Keratinocyte (primary cell): ENCODE data around the gene PGAM2. TPM values are rescaled to one million over a fixed set of nuclear protein-coding genes. Genes with fewer than 3 reads are reported as not detected.

Experiments
- DNase-seq: peaks from one replicate; pipeline ENCODE4 v3.0.0-alpha.2; 2011; ENCODE audit warnings: low read depth, missing footprints, low spot score
- FAIRE-seq: peaks from 2 replicates; lab custom pipeline; 2011; peaks lifted over from hg19 to GRCh38; lab: Jason Lieb, UNC
- H2AFZ ChIP-seq: 2 replicates; pipeline ENCODE4 v1.6.0; 2012; ENCODE audit warnings: low read length, control low read depth, inconsistent platforms; ENCODE audit not compliant: control insufficient read depth
- H3K27ac ChIP-seq: 2 replicates; pipeline ENCODE4 v1.5.1; 2011; ENCODE audit warnings: low read length; ENCODE audit not compliant: control insufficient read depth, insufficient read depth
- H3K27me3 ChIP-seq: 3 replicates; pipeline ENCODE4 v1.6.0; 2011; ENCODE audit warnings: low read length; ENCODE audit not compliant: control insufficient read depth, insufficient read depth; ENCODE audit errors: extremely low read depth
- H3K36me3 ChIP-seq, 2 experiments: 2 replicates in 1 of 2; 3 replicates in 1 of 2; pipeline ENCODE4 v1.5.1; 2011; ENCODE audit warnings: low read length in 2 of 2, mild to moderate bottlenecking in 1 of 2; ENCODE audit not compliant: control insufficient read depth in 2 of 2, insufficient read depth in 2 of 2; ENCODE audit errors: extremely low read depth in 1 of 2
- H3K4me1 ChIP-seq: 3 replicates; pipeline ENCODE4 v1.5.1; 2011; ENCODE audit warnings: low read length; ENCODE audit not compliant: control insufficient read depth, insufficient read depth; ENCODE audit errors: extremely low read depth
- H3K4me2 ChIP-seq: 3 replicates; pipeline ENCODE4 v1.6.0; 2011; ENCODE audit warnings: low read depth, low read length; ENCODE audit not compliant: control insufficient read depth, insufficient read depth; ENCODE audit errors: extremely low read depth
- H3K4me3 ChIP-seq, 3 experiments: fragments of 200-600 bp in 1 of 3; sonication (generic) in 1 of 3; 2 replicates in 2 of 3; 3 replicates in 1 of 3; pipeline ENCODE4 v1.5.1; 2011 to 2016; ENCODE audit warnings: low read length in 3 of 3, mild to moderate bottlenecking in 3 of 3, control low read depth in 2 of 3, inconsistent platforms in 1 of 3, low read depth in 1 of 3, mixed read lengths in 1 of 3, mixed run types in 1 of 3, moderate library complexity in 1 of 3; ENCODE audit not compliant: control insufficient read depth in 2 of 3, insufficient read depth in 2 of 3; ENCODE audit errors: extremely low read depth in 1 of 3
- H3K79me2 ChIP-seq: 2 replicates; pipeline ENCODE4 v1.6.0; 2012; ENCODE audit warnings: low read length; ENCODE audit not compliant: control insufficient read depth, insufficient read depth
- H3K9ac ChIP-seq: 3 replicates; pipeline ENCODE4 v1.6.0; 2011; ENCODE audit warnings: low read length; ENCODE audit not compliant: control insufficient read depth, insufficient read depth; ENCODE audit errors: extremely low read depth
- H3K9me1 ChIP-seq: 3 replicates; pipeline ENCODE4 v1.6.0; 2011; ENCODE audit warnings: low read length; ENCODE audit not compliant: control insufficient read depth, insufficient read depth; ENCODE audit errors: extremely low read depth
- H3K9me3 ChIP-seq: 2 replicates; pipeline ENCODE4 v1.5.1; 2012; ENCODE audit warnings: low read depth, low read length; ENCODE audit not compliant: control insufficient read depth
- H4K20me1 ChIP-seq: 3 replicates; pipeline ENCODE4 v1.6.0; 2011; ENCODE audit warnings: low read length; ENCODE audit not compliant: control insufficient read depth, insufficient read depth; ENCODE audit errors: extremely low read depth
- CTCF ChIP-seq, 3 experiments: IDR thresholded peaks in 1 of 3; conservative IDR thresholded peaks in 1 of 3; optimal IDR thresholded peaks in 1 of 3; 2 replicates in 2 of 3; 3 replicates in 1 of 3; pipeline versions ENCODE3 to v1.5.1; 2011; ENCODE audit warnings: low read length in 3 of 3, mild to moderate bottlenecking in 3 of 3, moderate library complexity in 2 of 3, control low read depth in 1 of 3, inconsistent platforms in 1 of 3; ENCODE audit not compliant: insufficient read depth in 2 of 3; ENCODE audit errors: extremely low read depth in 1 of 3
- EZH2 ChIP-seq: IDR thresholded peaks from one replicate; pipeline ENCODE4 v1.6.1; 2012; ENCODE audit warnings: inconsistent platforms, mild to moderate bottlenecking, low read length, moderate library complexity
- dilution Hi-C: fragments of 300-500 bp; cut with MboI; formaldehyde crosslinking; loops from one replicate; pipeline ENCODE4 v1.7.0; 2020; ENCODE audit warnings: low sequenced_read_pairs; ENCODE audit not compliant: extremely low pct_ligation_motif_present
- polyA plus RNA-seq, 5 experiments: library from polyadenylated mRNA; depleted of rRNA in 3 of 5; stranded (reverse) in 3 of 5; stranded (forward) in 1 of 5; unstranded in 1 of 5; fragments of >200 nt; gene quantifications; 1 replicate in 1 of 5; 2 replicates in 3 of 5; 3 replicates in 1 of 5; pipeline versions ENCODE4 v1.2.1 to v1.2.3, GENCODE V29; 2011 to 2012; ENCODE audit warnings: missing spikeins in 2 of 5, low read depth in 1 of 5, low replicate concordance in 1 of 5

PGAM2 gene
- polyA plus RNA-seq, 1 donor (not counting 4 experiments of a cell fraction or from before 2014, with no cell fraction given) = not detected

GRCh38 chr7:44067064-44067951, 1.9 kb upstream of the PGAM2 start:
- no peak overlapping the region for H3K4me2 ChIP-seq
- H4K20me1 ChIP-seq = no peaks in the 10 kb centered on the region
- no peak overlapping the region for H3K9ac ChIP-seq
- DNase-seq = no peak
- no peak overlapping the region for H3K4me3 ChIP-seq
- TF ChIP-seq EZH2 (no peak), CTCF (optimal IDR thresholded peaks at IDR 0.05 in 1 of 3, IDR thresholded peaks at IDR 0.05 in 1 of 3, conservative IDR thresholded peaks at IDR 0.05 in 1 of 3; ENCODE audit: extremely low read depth in 1 of 3, insufficient read depth in 2 of 3, low read length in 3 of 3) (no peak)
- no peaks in the 10 kb centered on the region for H3K79me2 ChIP-seq
- no peaks in the 10 kb centered on the region for H3K27me3 ChIP-seq
- no peaks in the 10 kb centered on the region for H3K9me1 ChIP-seq
- peaks cover under 1 to 3% of the 10 kb centered on the region in 2 experiments for H3K36me3 ChIP-seq
- no peak overlapping the region for H2AFZ ChIP-seq
- H3K27ac ChIP-seq = no peak overlapping the region
- no peaks in the 10 kb centered on the region for H3K9me3 ChIP-seq
- no peak for FAIRE-seq
- dilution Hi-C loops = no loop called here
- H3K4me1 ChIP-seq = peaks cover 19% of the 10 kb centered on the region

GRCh38 chr7:44066494-44067063, 1.2 kb upstream of the PGAM2 start:
- dilution Hi-C loops = no loop called here
- H3K4me2 ChIP-seq = no peak overlapping the region
- H3K4me1 ChIP-seq = peaks cover 11% of the 10 kb centered on the region
- H2AFZ ChIP-seq = no peak overlapping the region
- H3K9me3 ChIP-seq = no peaks in the 10 kb centered on the region
- DNase-seq = no peak
- no peaks in the 10 kb centered on the region for H3K9me1 ChIP-seq
- FAIRE-seq = no peak
- no peak overlapping the region for H3K4me3 ChIP-seq
- no peaks in the 10 kb centered on the region for H3K79me2 ChIP-seq
- no peak overlapping the region for H3K9ac ChIP-seq
- H4K20me1 ChIP-seq = no peaks in the 10 kb centered on the region
- no peak overlapping the region for H3K27ac ChIP-seq
- TF ChIP-seq CTCF (optimal IDR thresholded peaks at IDR 0.05 in 1 of 3, IDR thresholded peaks at IDR 0.05 in 1 of 3, conservative IDR thresholded peaks at IDR 0.05 in 1 of 3; ENCODE audit: extremely low read depth in 1 of 3, insufficient read depth in 2 of 3, low read length in 3 of 3) (no peak), EZH2 (no peak)
- H3K27me3 ChIP-seq = no peaks in the 10 kb centered on the region
- peaks cover 8% of the 10 kb centered on the region in 2 experiments for H3K36me3 ChIP-seq
